T-cell (primary cell): ENCODE data around the gene FAM174C. TPM values are rescaled to one million over a fixed set of nuclear protein-coding genes. Genes with fewer than 3 reads are reported as not detected.

Source experiments
- ATAC-seq, 4 experiments: fragments of 200-7000 bp in 3 of 4; fragments of 150-1000 bp in 1 of 4; cut with Tn5 transposase; replicated peaks in 1 of 4; 1 replicate in 3 of 4; 2 replicates in 1 of 4; pipeline ENCODE4 v1.10.0; 2021; ENCODE audit warnings: moderate library complexity in 3 of 4, mild to moderate bottlenecking in 2 of 4, moderate number of reproducible peaks in 1 of 4
- CTCF ChIA-PET, 2 donors: fragments of 300-600 bp; sonication (Branson Sonifier 250); formaldehyde crosslinking; loops; one replicate each; lab custom pipeline; 2022; ENCODE audit warnings: antibody characterized with exemption in 2 of 2; lab: Charles Lee
- POLR2A ChIA-PET, 2 donors: fragments of 300-600 bp; sonication (Branson Sonifier 250); formaldehyde crosslinking; loops; one replicate each; lab custom pipeline; 2022; ENCODE audit warnings: antibody characterized with exemption in 2 of 2; lab: Charles Lee
- DNase-seq, 35 experiments: peaks; one replicate each; pipeline versions ENCODE4 v3.0.0 to v3.0.0-alpha.2; 2013 to 2023
- H3K27ac ChIP-seq: one replicate; pipeline ENCODE4 v1.5.1; 2013; ENCODE audit warnings: low read length
- H3K27me3 ChIP-seq, 2 experiments: replicated peaks in 1 of 2; 1 replicate in 1 of 2; 2 replicates in 1 of 2; pipeline versions ENCODE4 v1.6.1 to v1.7.0; 2013; ENCODE audit warnings: low read length in 1 of 2, mixed read lengths in 1 of 2; ENCODE audit not compliant: control insufficient read depth in 2 of 2, insufficient read depth in 2 of 2; ENCODE audit errors: extremely low read depth in 1 of 2
- H3K36me3 ChIP-seq, 2 donors: 1 replicate in 1 of 2; 2 replicates in 1 of 2; pipeline versions ENCODE4 v1.6.1 to v1.7.0; 2013; ENCODE audit warnings: low read length in 1 of 2; ENCODE audit not compliant: control insufficient read depth in 2 of 2, insufficient read depth in 1 of 2; ENCODE audit errors: extremely low read depth in 1 of 2
- H3K4me1 ChIP-seq, 2 experiments: 1 replicate in 1 of 2; 2 replicates in 1 of 2; pipeline versions ENCODE4 v1.6.1 to v1.7.0; 2013; ENCODE audit warnings: low read length in 2 of 2, mixed read lengths in 1 of 2; ENCODE audit not compliant: insufficient read depth in 2 of 2, control insufficient read depth in 1 of 2; ENCODE audit errors: extremely low read depth in 1 of 2
- H3K4me3 ChIP-seq, 2 donors: 1 replicate in 1 of 2; 2 replicates in 1 of 2; pipeline versions ENCODE4 v1.5.1 to v1.7.0; 2013; ENCODE audit warnings: mild to moderate bottlenecking in 2 of 2, low read length in 1 of 2, moderate library complexity in 1 of 2; ENCODE audit not compliant: control insufficient read depth in 1 of 2; ENCODE audit errors: extremely low read depth in 1 of 2
- H3K9me3 ChIP-seq: 2 replicates; pipeline ENCODE4 v1.7.0; 2013
- H3K27ac Mint-ChIP-seq, 2 donors: one replicate each; pipeline ENCODE4 v1.8.0; 2020 to 2021; ENCODE audit warnings: mild to moderate bottlenecking in 2 of 2, mixed read lengths in 2 of 2
- H3K27me3 Mint-ChIP-seq, 2 donors: one replicate each; pipeline ENCODE4 v1.8.0; 2021 to 2022; ENCODE audit warnings: mixed read lengths in 2 of 2
- H3K36me3 Mint-ChIP-seq: one replicate; pipeline ENCODE4 v1.8.0; 2021; ENCODE audit warnings: mixed read lengths
- H3K4me1 Mint-ChIP-seq, 3 donors: one replicate each; pipeline ENCODE4 v1.8.0; 2020 to 2022; ENCODE audit warnings: mixed read lengths in 3 of 3, mild to moderate bottlenecking in 1 of 3
- H3K4me3 Mint-ChIP-seq, 3 donors: one replicate each; pipeline ENCODE4 v1.8.0; 2020 to 2022; ENCODE audit warnings: mild to moderate bottlenecking in 3 of 3, mixed read lengths in 3 of 3, moderate library complexity in 3 of 3
- H3K9me3 Mint-ChIP-seq, 3 donors: one replicate each; pipeline ENCODE4 v1.8.0; 2020 to 2022; ENCODE audit warnings: mixed read lengths in 3 of 3
- WGBS: methylation state at CpG from one replicate; pipeline ENCODE4 v1.1.5; 2013; ENCODE audit warnings: missing lambda C conversion rate; ENCODE audit not compliant: insufficient coverage; 5-methylcytosine and 5-hydroxymethylcytosine counted together
- total RNA-seq, 35 experiments: library from RNA in 6 of 35; stranded (reverse) in 6 of 35; fragments of 120-200 nt in 1 of 35; gene quantifications; one replicate each; pipeline versions ENCODE4 v1.2.1 to v1.2.4 and lab custom pipeline; 2013 to 2026

FAM174C gene
- total RNA-seq, 5 donors from 2014 or later (not counting 1 experiment from before 2014, with no cell fraction given) = 42.1 to 69.8 (median 60.4) TPM

- 76% methylated on average over 6 of the region's 23 CpGs for WGBS
- Histone ChIP-seq H3K4me1 (peaks cover 39 to 95% of the 10 kb centered on the region in 2 experiments), H3K4me3 (no peak overlapping the region), H3K27ac (peak overlapping the region; percentile 99), H3K27me3 (no peaks in the 10 kb centered on the region), H3K9me3 (no peaks in the 10 kb centered on the region), H3K36me3 (peaks cover 13 to 50% of the 10 kb centered on the region in 2 donors)
- Mint-ChIP-seq H3K27me3 (no peaks in the 10 kb centered on the region), H3K4me1 (peaks cover 52 to 62% (median 54%) of the 10 kb centered on the region in 3 donors), H3K27ac (peak overlapping the region; percentile 98), H3K36me3 (peaks cover 12% of the 10 kb centered on the region), H3K9me3 (no peaks in the 10 kb centered on the region), H3K4me3 (peak overlapping the region; percentile 13 to 87 (median 17))
- ChIA-PET CTCF (interaction anchor here in 1 of 2 donors (1.5 kb wide), 1 partner anchor 11 kb away, joined by 5 read pairs; the partner anchor contains the start of gene CIRBP), POLR2A (no interaction called here)
- ATAC-seq = no peak
- DNase-seq = no peak
Measured at GRCh38 chr19:1257475-1258162, 17.7 kb upstream of the FAM174C start.

GRCh38 chr19:1258163-1258492, 17.2 kb upstream of the FAM174C start:
- peak overlapping the region; percentile 99 for H3K27ac ChIP-seq
- H3K36me3 ChIP-seq = peaks cover 13 to 50% of the 10 kb centered on the region in 2 donors
- Mint-ChIP-seq H3K4me3 (peak overlapping the region; percentile 6 to 87 (median 84)), H3K27ac (peak overlapping the region; percentile 98), H3K27me3 (no peaks in the 10 kb centered on the region), H3K9me3 (no peaks in the 10 kb centered on the region), H3K4me1 (peaks cover 55 to 67% (median 57%) of the 10 kb centered on the region in 3 donors), H3K36me3 (peaks cover 12% of the 10 kb centered on the region)
- POLR2A ChIA-PET = interaction anchor here (0.6 to 2.7 kb wide), 4 partner anchors 11 to 274 kb away, joined by 6 to 24 read pairs (median 7); partner anchors contain the start of gene CIRBP (in 1 of the 2)
- CTCF ChIA-PET = interaction anchor here in 1 of 2 donors (1.0 to 2.0 kb wide), 3 partner anchors 9 to 14 kb away, joined by 3 to 5 read pairs (median 5); partner anchors contain the start of gene CIRBP
- H3K9me3 ChIP-seq = no peaks in the 10 kb centered on the region
- H3K4me1 ChIP-seq = peaks cover 44 to 96% of the 10 kb centered on the region in 2 experiments
- ATAC-seq (no peak), DNase-seq (no peak)
- H3K4me3 ChIP-seq = peak overlapping the region in 1 of 2 donors; percentile 54
- no peaks in the 10 kb centered on the region for H3K27me3 ChIP-seq
- WGBS = 65% methylated on average over 5 of the region's 8 CpGs

- WGBS = 0% methylated on average over 2 of the region's 15 CpGs
- H3K9me3 ChIP-seq = no peaks in the 10 kb centered on the region
- ChIA-PET CTCF (interaction anchor here in 1 of 2 donors (1.0 to 2.0 kb wide), 3 partner anchors 8 to 15 kb away, joined by 3 to 5 read pairs (median 5); partner anchors contain the start of gene CIRBP), POLR2A (interaction anchor here (0.6 to 2.7 kb wide), 4 partner anchors 10 to 275 kb away, joined by 6 to 24 read pairs (median 7); partner anchors contain the start of gene CIRBP (in 1 of the 2))
- peaks cover 53 to 65% (median 56%) of the 10 kb centered on the region in 3 donors for H3K4me1 Mint-ChIP-seq
- peak in 2 of 4 experiments; percentile 1 to 8 for ATAC-seq
- H3K36me3 ChIP-seq = peaks cover 13 to 45% of the 10 kb centered on the region in 2 donors
- DNase-seq = peak in 3 of 35 experiments; percentile 27 to 50 (median 31)
- H3K9me3 Mint-ChIP-seq = no peaks in the 10 kb centered on the region
- peaks cover 40 to 92% of the 10 kb centered on the region in 2 experiments for H3K4me1 ChIP-seq
- peak overlapping the region; percentile 98 for H3K27ac Mint-ChIP-seq
- H3K27me3 Mint-ChIP-seq = no peaks in the 10 kb centered on the region
- H3K36me3 Mint-ChIP-seq = peaks cover 12% of the 10 kb centered on the region
- peak overlapping the region; percentile 99 for H3K27ac ChIP-seq
- peak overlapping the region; percentile 83 to 87 (median 84) for H3K4me3 Mint-ChIP-seq
- H3K4me3 ChIP-seq = peak overlapping the region; percentile 54 to 63
- no peaks in the 10 kb centered on the region for H3K27me3 ChIP-seq
Measured at GRCh38 chr19:1258707-1259205, 16.6 kb upstream of the FAM174C start.

- ChIA-PET CTCF (interaction anchor here in 1 of 2 donors (1.0 to 2.0 kb wide), 3 partner anchors 7 to 15 kb away, joined by 3 to 5 read pairs (median 5); partner anchors contain the start of gene CIRBP), POLR2A (interaction anchor here in 1 of 2 donors (2.7 kb wide), 1 partner anchor 10 kb away, joined by 24 read pairs; the partner anchor contains the start of gene CIRBP)
- H3K36me3 ChIP-seq = peaks cover 12 to 41% of the 10 kb centered on the region in 2 donors
- no peaks in the 10 kb centered on the region for H3K9me3 ChIP-seq
- WGBS = 8% methylated on average over 12 of the region's 17 CpGs
- peaks cover 34 to 87% of the 10 kb centered on the region in 2 experiments for H3K4me1 ChIP-seq
- H3K9me3 Mint-ChIP-seq = no peaks in the 10 kb centered on the region
- H3K27me3 Mint-ChIP-seq = no peaks in the 10 kb centered on the region
- H3K4me1 Mint-ChIP-seq = peaks cover 53 to 67% (median 55%) of the 10 kb centered on the region in 3 donors
- H3K27ac Mint-ChIP-seq = peak overlapping the region; percentile 98
- H3K36me3 Mint-ChIP-seq = peaks cover 12% of the 10 kb centered on the region
- peak overlapping the region; percentile 99 for H3K27ac ChIP-seq
- DNase-seq (peak in 31 of 35 experiments; percentile 45 to 80 (median 66)), ATAC-seq (peak; percentile 28 to 54 (median 44))
- H3K4me3 Mint-ChIP-seq = peak overlapping the region; percentile 83 to 87 (median 84)
- peak overlapping the region; percentile 54 to 63 for H3K4me3 ChIP-seq
- no peaks in the 10 kb centered on the region for H3K27me3 ChIP-seq
Measured at GRCh38 chr19:1259206-1259875, 16.0 kb upstream of the FAM174C start.

- ChIA-PET POLR2A (interaction anchor here in 1 of 2 donors (2.7 kb wide), 1 partner anchor 9 kb away, joined by 24 read pairs; the partner anchor contains the start of gene CIRBP), CTCF (interaction anchor here in 1 of 2 donors (2.0 to 2.2 kb wide), 2 partner anchors 16 kb away, joined by 5 to 12 read pairs; no protein-coding TSS in a partner anchor)
- peak in 7 of 35 experiments; percentile 31 to 64 (median 51) for DNase-seq
- Mint-ChIP-seq H3K4me1 (peaks cover 48 to 64% (median 51%) of the 10 kb centered on the region in 3 donors), H3K36me3 (peaks cover 5% of the 10 kb centered on the region), H3K27me3 (no peaks in the 10 kb centered on the region), H3K9me3 (no peaks in the 10 kb centered on the region), H3K4me3 (peak overlapping the region; percentile 83 to 87 (median 84)), H3K27ac (peak overlapping the region; percentile 98)
- H3K27ac ChIP-seq = peak overlapping the region; percentile 99
- H3K4me1 ChIP-seq = peaks cover 33 to 79% of the 10 kb centered on the region in 2 experiments
- 0% methylated on average over 9 of the region's 33 CpGs for WGBS
- no peaks in the 10 kb centered on the region for H3K9me3 ChIP-seq
- peak overlapping the region; percentile 44 to 54 for H3K4me3 ChIP-seq
- H3K27me3 ChIP-seq = no peaks in the 10 kb centered on the region
- H3K36me3 ChIP-seq = peaks cover 7 to 33% of the 10 kb centered on the region in 2 donors
- peak; percentile 8 to 15 (median 11) for ATAC-seq
Measured at GRCh38 chr19:1259876-1260748, 15.2 kb upstream of the FAM174C start.
